CD8-positive, alpha-beta memory T cell (primary cell): ENCODE data around the gene PDE6H. TPM values are rescaled to one million over a fixed set of nuclear protein-coding genes. Genes with fewer than 3 reads are reported as not detected.
A peak's percentile ranks its signal among the peaks of the same experiment; 100 is the strongest.

ENCODE experiments used
- CTCF ChIA-PET: fragments of 350-600 bp; sonication (Branson Sonifier 250); formaldehyde crosslinking; loops from one replicate; lab custom pipeline; 2021; ENCODE audit warnings: antibody characterized with exemption; lab: Charles Lee
- POLR2A ChIA-PET: fragments of 350-600 bp; sonication (Branson Sonifier 250); formaldehyde crosslinking; loops from one replicate; lab custom pipeline; 2021; ENCODE audit warnings: antibody characterized with exemption; lab: Charles Lee
- DNase-seq, 5 donors: peaks; one replicate each; pipeline versions ENCODE4 v3.0.0 to v3.0.0-alpha.2; 2020 to 2022; ENCODE audit warnings: mixed read lengths in 1 of 5
- H3K27ac ChIP-seq: one replicate; pipeline ENCODE4 v1.7.0; 2013; ENCODE audit warnings: low read depth, mild to moderate bottlenecking, low read length, moderate library complexity
- H3K27me3 ChIP-seq: 2 replicates; pipeline ENCODE4 v1.7.0; 2013; ENCODE audit warnings: low read length, mild to moderate bottlenecking; ENCODE audit not compliant: insufficient read depth, poor library complexity, severe bottlenecking
- H3K36me3 ChIP-seq: 2 replicates; pipeline ENCODE4 v1.7.0; 2013; ENCODE audit warnings: mild to moderate bottlenecking, low read length, moderate library complexity; ENCODE audit not compliant: insufficient read depth
- H3K4me1 ChIP-seq: 2 replicates; pipeline ENCODE4 v1.7.0; 2013; ENCODE audit warnings: mild to moderate bottlenecking, low read length, moderate library complexity; ENCODE audit not compliant: insufficient read depth
- H3K4me3 ChIP-seq: 2 replicates; pipeline ENCODE4 v1.7.0; 2013; ENCODE audit warnings: mild to moderate bottlenecking, low read length
- H3K9me3 ChIP-seq: 2 replicates; pipeline ENCODE4 v1.7.0; 2013; ENCODE audit warnings: mild to moderate bottlenecking, low read length
- H3K27ac Mint-ChIP-seq, 8 donors: one replicate each; pipeline ENCODE4 v1.8.0; 2020 to 2021; ENCODE audit warnings: mixed read lengths in 8 of 8, mild to moderate bottlenecking in 6 of 8, inconsistent platforms in 3 of 8, moderate library complexity in 3 of 8
- H3K27me3 Mint-ChIP-seq, 2 donors: one replicate each; pipeline ENCODE4 v1.8.0; 2020 to 2021; ENCODE audit warnings: mixed read lengths in 2 of 2, mild to moderate bottlenecking in 1 of 2, moderate library complexity in 1 of 2
- H3K36me3 Mint-ChIP-seq, 3 donors: one replicate each; pipeline ENCODE4 v1.8.0; 2020 to 2021; ENCODE audit warnings: mixed read lengths in 3 of 3, inconsistent platforms in 1 of 3, mild to moderate bottlenecking in 1 of 3
- H3K4me1 Mint-ChIP-seq, 3 donors: one replicate each; pipeline ENCODE4 v1.8.0; 2020 to 2021; ENCODE audit warnings: mixed read lengths in 3 of 3, inconsistent platforms in 1 of 3, mild to moderate bottlenecking in 1 of 3
- H3K4me3 Mint-ChIP-seq, 7 donors: one replicate each; pipeline ENCODE4 v1.8.0; 2020 to 2021; ENCODE audit warnings: mixed read lengths in 7 of 7, mild to moderate bottlenecking in 6 of 7, moderate library complexity in 4 of 7, inconsistent platforms in 2 of 7
- H3K9me3 Mint-ChIP-seq, 5 donors: one replicate each; pipeline ENCODE4 v1.8.0; 2020 to 2022; ENCODE audit warnings: mixed read lengths in 5 of 5, mild to moderate bottlenecking in 3 of 5, moderate library complexity in 2 of 5, inconsistent platforms in 1 of 5
- polyA plus RNA-seq: library from polyadenylated mRNA; unstranded; fragments of 300-500 nt; fragmentation: Illumina TruSeq; gene quantifications from one replicate; pipeline ENCODE4 v1.2.3, GENCODE V29; 2021
- total RNA-seq, 2 experiments: library from RNA; stranded (reverse); gene quantifications; one replicate each; pipeline ENCODE4 v1.2.3, GENCODE V29; 2021

Gene PDE6H
- total RNA-seq: not detected
- polyA plus RNA-seq: not detected

GRCh38 chr12:14972816-14973215 lies at the start of gene PDE6H:
Gene PDE6H (plus strand): TSS chr12:14973042. CDS start chr12:14978013, 4,971 bp downstream.
- peaks cover 0 to 2% of the 10 kb centered on the region in 2 donors for H3K27me3 Mint-ChIP-seq

GRCh38 chr12:14923944-14924343 lies 48.9 kb upstream of the PDE6H start:
- Histone ChIP-seq H3K36me3 (peaks cover 21% of the 10 kb centered on the region), H3K4me3 (no peak overlapping the region), H3K27ac (no peak overlapping the region), H3K4me1 (peaks cover 15% of the 10 kb centered on the region), H3K9me3 (no peaks in the 10 kb centered on the region), H3K27me3 (no peaks in the 10 kb centered on the region)
- no peak for DNase-seq
- Mint-ChIP-seq H3K4me3 (no peak overlapping the region), H3K27me3 (no peaks in the 10 kb centered on the region), H3K9me3 (no peaks in the 10 kb centered on the region), H3K4me1 (peaks cover 22 to 28% (median 25%) of the 10 kb centered on the region in 3 donors), H3K36me3 (peaks cover 18 to 57% (median 21%) of the 10 kb centered on the region in 3 donors), H3K27ac (no peak overlapping the region)
- CTCF ChIA-PET: no interaction called here
- POLR2A ChIA-PET: no interaction called here

More at GRCh38 chr12:14972816-14973215, at the start of gene PDE6H:
- H3K4me1 Mint-ChIP-seq: peaks cover 3 to 28% (median 22%) of the 10 kb centered on the region in 3 donors
- CTCF ChIA-PET: interaction anchor here (1.0 kb wide), 1 partner anchor 11 kb away, joined by 3 read pairs; no protein-coding TSS in a partner anchor
- no peaks in the 10 kb centered on the region for H3K9me3 Mint-ChIP-seq
- no peak for DNase-seq
- Histone ChIP-seq H3K9me3 (no peaks in the 10 kb centered on the region), H3K27me3 (no peaks in the 10 kb centered on the region), H3K4me3 (no peak within 1 kb of the TSS), H3K4me1 (no peaks in the 10 kb centered on the region), H3K36me3 (no peaks in the 10 kb centered on the region), H3K27ac (no peak within 1 kb of the TSS)
- H3K36me3 Mint-ChIP-seq: no peaks in the 10 kb centered on the region
- H3K4me3 Mint-ChIP-seq: no peak within 1 kb of the TSS
- H3K27ac Mint-ChIP-seq: peak within 1 kb of the TSS in 2 of 8 donors; percentile 37 to 87
- POLR2A ChIA-PET: no interaction called here

- ChIA-PET CTCF (interaction anchor here (1.3 kb wide), 1 partner anchor 14 kb away, joined by 4 read pairs; the partner anchor contains the start of gene ERP27), POLR2A (no interaction called here)
- Histone ChIP-seq H3K9me3 (no peaks in the 10 kb centered on the region), H3K27ac (no peak overlapping the region), H3K27me3 (no peaks in the 10 kb centered on the region), H3K4me1 (peaks cover 15% of the 10 kb centered on the region), H3K36me3 (peaks cover 16% of the 10 kb centered on the region), H3K4me3 (no peak overlapping the region)
- DNase-seq: no peak
- Mint-ChIP-seq H3K4me3 (no peak overlapping the region), H3K9me3 (no peaks in the 10 kb centered on the region), H3K27me3 (no peaks in the 10 kb centered on the region), H3K36me3 (peaks cover 12 to 55% (median 16%) of the 10 kb centered on the region in 3 donors), H3K27ac (no peak overlapping the region), H3K4me1 (peaks cover 20 to 24% (median 20%) of the 10 kb centered on the region in 3 donors)
Observed at GRCh38 chr12:14924541-14924940, 48.3 kb upstream of the PDE6H start.

GRCh38 chr12:14927267-14927666 lies 45.6 kb upstream of the PDE6H start:
- Mint-ChIP-seq H3K27me3 (no peaks in the 10 kb centered on the region), H3K4me3 (no peak overlapping the region), H3K36me3 (peaks cover 20 to 60% (median 25%) of the 10 kb centered on the region in 3 donors), H3K9me3 (no peaks in the 10 kb centered on the region), H3K4me1 (peaks cover 0 to 5% (median 0%) of the 10 kb centered on the region in 3 donors), H3K27ac (no peak overlapping the region)
- H3K27me3 ChIP-seq: no peaks in the 10 kb centered on the region
- H3K4me1 ChIP-seq: no peaks in the 10 kb centered on the region
- H3K4me3 ChIP-seq: no peak overlapping the region
- H3K9me3 ChIP-seq: no peaks in the 10 kb centered on the region
- ChIA-PET CTCF (interaction anchor here (0.7 to 2.1 kb wide), 2 partner anchors 9 to 294 kb away, joined by 3 to 7 read pairs; partner anchors contain the start of gene RERG), POLR2A (no interaction called here)
- H3K36me3 ChIP-seq: peaks cover 21% of the 10 kb centered on the region
- no peak for DNase-seq
- H3K27ac ChIP-seq: no peak overlapping the region

- ChIA-PET CTCF (no interaction called here), POLR2A (no interaction called here)
- Mint-ChIP-seq H3K36me3 (peaks cover 24 to 72% (median 32%) of the 10 kb centered on the region in 3 donors), H3K9me3 (no peaks in the 10 kb centered on the region), H3K27ac (no peak overlapping the region), H3K4me3 (no peak overlapping the region), H3K27me3 (no peaks in the 10 kb centered on the region), H3K4me1 (peaks cover 0 to 8% (median 3%) of the 10 kb centered on the region in 3 donors)
- no peaks in the 10 kb centered on the region for H3K9me3 ChIP-seq
- peaks cover 37% of the 10 kb centered on the region for H3K36me3 ChIP-seq
- H3K4me1 ChIP-seq: no peaks in the 10 kb centered on the region
- no peak overlapping the region for H3K27ac ChIP-seq
- no peak overlapping the region for H3K4me3 ChIP-seq
- H3K27me3 ChIP-seq: no peaks in the 10 kb centered on the region
- DNase-seq: no peak
Observed at GRCh38 chr12:14928931-14929330, 43.9 kb upstream of the PDE6H start.

GRCh38 chr12:14930299-14930698 lies 42.5 kb upstream of the PDE6H start:
- Mint-ChIP-seq H3K9me3 (no peaks in the 10 kb centered on the region), H3K36me3 (peaks cover 19 to 76% (median 31%) of the 10 kb centered on the region in 3 donors), H3K4me1 (peaks cover 2 to 8% (median 4%) of the 10 kb centered on the region in 3 donors), H3K4me3 (no peak overlapping the region), H3K27ac (no peak overlapping the region), H3K27me3 (no peaks in the 10 kb centered on the region)
- DNase-seq: no peak
- ChIA-PET POLR2A (no interaction called here), CTCF (no interaction called here)
- Histone ChIP-seq H3K4me1 (no peaks in the 10 kb centered on the region), H3K27ac (no peak overlapping the region), H3K4me3 (no peak overlapping the region), H3K9me3 (no peaks in the 10 kb centered on the region), H3K27me3 (no peaks in the 10 kb centered on the region), H3K36me3 (peaks cover 48% of the 10 kb centered on the region)

GRCh38 chr12:14931359-14931758 lies 41.5 kb upstream of the PDE6H start:
- no peak overlapping the region for H3K4me3 Mint-ChIP-seq
- H3K36me3 Mint-ChIP-seq: peaks cover 19 to 83% (median 32%) of the 10 kb centered on the region in 3 donors
- no peaks in the 10 kb centered on the region for H3K9me3 Mint-ChIP-seq
- peaks cover 51% of the 10 kb centered on the region for H3K36me3 ChIP-seq
- no peak overlapping the region for H3K4me3 ChIP-seq
- no peaks in the 10 kb centered on the region for H3K9me3 ChIP-seq
- POLR2A ChIA-PET: interaction anchor here (1.0 kb wide), 1 partner anchor 25 kb away, joined by 4 read pairs; no protein-coding TSS in a partner anchor
- H3K27me3 Mint-ChIP-seq: no peaks in the 10 kb centered on the region
- CTCF ChIA-PET: no interaction called here
- H3K4me1 Mint-ChIP-seq: peaks cover 9 to 11% (median 9%) of the 10 kb centered on the region in 3 donors
- H3K27ac Mint-ChIP-seq: no peak overlapping the region
- no peak overlapping the region for H3K27ac ChIP-seq
- DNase-seq: no peak
- no peaks in the 10 kb centered on the region for H3K27me3 ChIP-seq
- H3K4me1 ChIP-seq: no peaks in the 10 kb centered on the region

GRCh38 chr12:14931791-14932560 lies 40.9 kb upstream of the PDE6H start:
- Mint-ChIP-seq H3K9me3 (no peaks in the 10 kb centered on the region), H3K27ac (peak overlapping the region in 2 of 8 donors; percentile 24 to 64), H3K36me3 (peaks cover 19 to 88% (median 30%) of the 10 kb centered on the region in 3 donors), H3K27me3 (no peaks in the 10 kb centered on the region), H3K4me3 (no peak overlapping the region), H3K4me1 (peaks cover 12 to 15% (median 13%) of the 10 kb centered on the region in 3 donors)
- ChIA-PET POLR2A (interaction anchor here (1.0 kb wide), 1 partner anchor 24 kb away, joined by 4 read pairs; no protein-coding TSS in a partner anchor), CTCF (no interaction called here)
- Histone ChIP-seq H3K4me3 (no peak overlapping the region), H3K4me1 (no peaks in the 10 kb centered on the region), H3K27me3 (no peaks in the 10 kb centered on the region), H3K9me3 (no peaks in the 10 kb centered on the region), H3K36me3 (peaks cover 51% of the 10 kb centered on the region), H3K27ac (no peak overlapping the region)
- DNase-seq: no peak
